H9 (cell line): ENCODE data around the gene TLDC2. TPM values are rescaled to one million over a fixed set of nuclear protein-coding genes. Genes with fewer than 3 reads are reported as not detected.

ENCODE experiments used
- DNase-seq: peaks from one replicate; pipeline ENCODE4 v3.0.0-alpha.2; 2017
- H2AFZ ChIP-seq: one replicate; pipeline ENCODE4 v1.6.1; 2013; ENCODE audit warnings: mild to moderate bottlenecking, low read length, control low read depth, moderate library complexity
- H2AK5ac ChIP-seq: 2 replicates; pipeline ENCODE4 v1.6.1; 2013; ENCODE audit warnings: low read length, control low read depth, mixed read lengths; ENCODE audit not compliant: insufficient read length
- H2BK120ac ChIP-seq: one replicate; pipeline ENCODE4 v1.6.1; 2013; ENCODE audit warnings: low read depth, mild to moderate bottlenecking, low read length, control low read depth, inconsistent platforms; ENCODE audit not compliant: poor library complexity, severe bottlenecking
- H2BK12ac ChIP-seq: 2 replicates; pipeline ENCODE4 v1.6.1; 2013; ENCODE audit warnings: low read length, control low read depth, mixed read lengths, low read depth; ENCODE audit not compliant: insufficient read length
- H2BK15ac ChIP-seq: 2 replicates; pipeline ENCODE4 v1.6.1; 2013; ENCODE audit warnings: low read depth, low read length, control low read depth
- H2BK20ac ChIP-seq: one replicate; pipeline ENCODE4 v1.6.1; 2013; ENCODE audit warnings: low read depth, mild to moderate bottlenecking, low read length, control low read depth, inconsistent platforms; ENCODE audit not compliant: poor library complexity, severe bottlenecking
- H2BK5ac ChIP-seq: 2 replicates; pipeline ENCODE4 v1.6.1; 2013; ENCODE audit warnings: low read length, control low read depth, mixed read lengths; ENCODE audit not compliant: insufficient read length
- H3K14ac ChIP-seq: 2 replicates; pipeline ENCODE4 v1.6.1; 2013; ENCODE audit warnings: low read length, control low read depth; ENCODE audit not compliant: insufficient read depth
- H3K18ac ChIP-seq: 2 replicates; pipeline ENCODE4 v1.6.1; 2013; ENCODE audit warnings: low read depth, mild to moderate bottlenecking, mixed read lengths, low read length, control low read depth; ENCODE audit not compliant: insufficient read length
- H3K23ac ChIP-seq: 2 replicates; pipeline ENCODE4 v1.6.1; 2013; ENCODE audit warnings: low read length, control low read depth, mixed read lengths, low read depth; ENCODE audit not compliant: insufficient read length
- H3K23me2 ChIP-seq: 2 replicates; pipeline ENCODE4 v1.6.1; 2013; ENCODE audit warnings: low read depth, mild to moderate bottlenecking, mixed read lengths, low read length, control low read depth; ENCODE audit not compliant: insufficient read length, poor library complexity, severe bottlenecking
- H3K27ac ChIP-seq: 2 replicates; pipeline ENCODE4 v1.5.1; 2013; ENCODE audit warnings: low read length, control low read depth, mixed read lengths, low read depth; ENCODE audit not compliant: insufficient read length
- H3K27me3 ChIP-seq: 2 replicates; pipeline ENCODE4 v1.6.1; 2013; ENCODE audit warnings: low read length, control low read depth, inconsistent platforms; ENCODE audit not compliant: insufficient read depth
- H3K4ac ChIP-seq: 2 replicates; pipeline ENCODE4 v1.6.1; 2013; ENCODE audit warnings: low read depth, mild to moderate bottlenecking, control low read depth, inconsistent platforms, low read length, moderate library complexity
- H3K4me1 ChIP-seq: 2 replicates; pipeline ENCODE4 v1.6.1; 2013; ENCODE audit warnings: low read length, control low read depth, inconsistent platforms; ENCODE audit not compliant: insufficient read depth
- H3K4me2 ChIP-seq: 2 replicates; pipeline ENCODE4 v1.6.1; 2013; ENCODE audit warnings: low read length, control low read depth, mixed read lengths; ENCODE audit not compliant: insufficient read length, insufficient read depth
- H3K56ac ChIP-seq: 2 replicates; pipeline ENCODE4 v1.6.1; 2013; ENCODE audit warnings: low read depth, mild to moderate bottlenecking, mixed read lengths, low read length, control low read depth; ENCODE audit not compliant: insufficient read length
- H3K79me1 ChIP-seq: 2 replicates; pipeline ENCODE4 v1.6.1; 2013; ENCODE audit warnings: low read depth, mild to moderate bottlenecking, moderate library complexity, low read length, control low read depth, inconsistent platforms; ENCODE audit not compliant: insufficient read depth, poor library complexity, severe bottlenecking
- H3K79me2 ChIP-seq: 2 replicates; pipeline ENCODE4 v1.6.1; 2013; ENCODE audit warnings: low read length, control low read depth, inconsistent platforms; ENCODE audit not compliant: insufficient read depth
- H3K9ac ChIP-seq: 2 replicates; pipeline ENCODE4 v1.6.1; 2013; ENCODE audit warnings: low read length, control low read depth, mixed read lengths; ENCODE audit not compliant: insufficient read length; ENCODE audit errors: extremely low read depth
- H3K9me3 ChIP-seq: one replicate; pipeline ENCODE4 v1.6.1; 2013; ENCODE audit warnings: low read depth, low read length, inconsistent platforms; ENCODE audit not compliant: control insufficient read depth
- H3T11ph ChIP-seq: one replicate; pipeline ENCODE4 v1.6.1; 2013; ENCODE audit warnings: mild to moderate bottlenecking, low read length, control low read depth, inconsistent platforms
- H4K20me1 ChIP-seq: one replicate; pipeline ENCODE4 v1.6.1; 2013; ENCODE audit not compliant: control insufficient read depth, insufficient read length, insufficient read depth
- H4K5ac ChIP-seq: 2 replicates; pipeline ENCODE4 v1.6.1; 2013; ENCODE audit warnings: low read depth, mild to moderate bottlenecking, mixed read lengths, low read length, control low read depth; ENCODE audit not compliant: insufficient read length
- H4K8ac ChIP-seq: replicated peaks from 2 replicates; pipeline ENCODE4 v1.6.1; 2013; ENCODE audit warnings: low read length, control low read depth, mixed read lengths, low read depth; ENCODE audit not compliant: insufficient read length
- H4K91ac ChIP-seq: 2 replicates; pipeline ENCODE4 v1.6.1; 2013; ENCODE audit warnings: low read depth, mild to moderate bottlenecking, moderate library complexity, mixed read lengths, low read length, control low read depth; ENCODE audit not compliant: insufficient read length
- H3K27ac Mint-ChIP-seq, 3 experiments: 2 replicates in 2 of 3; 3 replicates in 1 of 3; pipeline ENCODE4 v1.8.0; 2020 to 2021; ENCODE audit warnings: mixed read lengths in 3 of 3, mild to moderate bottlenecking in 1 of 3, moderate library complexity in 1 of 3
- H3K27me3 Mint-ChIP-seq: 2 replicates; pipeline ENCODE4 v1.8.0; 2021; ENCODE audit warnings: low read depth, mild to moderate bottlenecking, moderate library complexity, mixed read lengths
- H3K36me3 Mint-ChIP-seq, 3 experiments: 2 replicates in 2 of 3; 3 replicates in 1 of 3; pipeline ENCODE4 v1.8.0; 2020 to 2021; ENCODE audit warnings: low read depth in 3 of 3, mixed read lengths in 3 of 3; ENCODE audit not compliant: insufficient read depth in 1 of 3
- H3K4me1 Mint-ChIP-seq, 2 experiments: 2 replicates each; pipeline ENCODE4 v1.8.0; 2020; ENCODE audit warnings: mixed read lengths in 2 of 2
- H3K4me3 Mint-ChIP-seq, 2 experiments: 2 replicates in 1 of 2; 3 replicates in 1 of 2; pipeline ENCODE4 v1.8.0; 2020 to 2021; ENCODE audit warnings: mild to moderate bottlenecking in 2 of 2, mixed read lengths in 2 of 2, moderate library complexity in 1 of 2
- H3K9me3 Mint-ChIP-seq, 2 experiments: 2 replicates in 1 of 2; 3 replicates in 1 of 2; pipeline ENCODE4 v1.8.0; 2020; ENCODE audit warnings: mild to moderate bottlenecking in 2 of 2, mixed read lengths in 2 of 2, moderate library complexity in 1 of 2
- CTCF ChIP-seq: fragments of 200-600 bp; sonication (generic); conservative IDR thresholded peaks from 3 replicates; pipeline ENCODE4 v1.8.0; 2021; ENCODE audit warnings: antibody characterized with exemption, mild to moderate bottlenecking
- WGBS: extraction: QIAGEN DNeasy Blood & Tissue Kit; methylation state at CpG from one replicate; pipeline ENCODE4 v1.1.7; 2013; ENCODE audit warnings: missing lambda C conversion rate, low lambda C conversion rate, mixed read lengths; ENCODE audit not compliant: insufficient read length; ENCODE audit errors: extremely low coverage; 5-methylcytosine and 5-hydroxymethylcytosine counted together
- total RNA-seq: library from RNA; stranded (reverse); gene quantifications from 2 replicates; pipeline ENCODE4 v1.2.1, GENCODE V29; 2021

The TLDC2 gene
- total RNA-seq, 1 experiment from 2014 or later, result 0.11 TPM

- Histone ChIP-seq H3K27ac (no peak overlapping the region), H3K9me3 (no peaks in the 10 kb centered on the region), H3T11ph (no peak overlapping the region), H2AK5ac (no peak overlapping the region), H2BK20ac (no peak overlapping the region), H3K4me2 (no peak overlapping the region), H3K79me2 (no peaks in the 10 kb centered on the region), H2AFZ (no peak overlapping the region), H4K8ac (no peak overlapping the region), H3K18ac (no peak overlapping the region), H3K79me1 (no peaks in the 10 kb centered on the region), H3K9ac (no peak overlapping the region), H3K23ac (no peak overlapping the region), H4K5ac (no peak overlapping the region), H2BK15ac (no peak overlapping the region), H3K4me1 (no peaks in the 10 kb centered on the region), H3K4ac (no peak overlapping the region), H3K56ac (no peak overlapping the region), H3K27me3 (no peaks in the 10 kb centered on the region), H2BK5ac (no peak overlapping the region), H2BK120ac (no peak overlapping the region), H2BK12ac (no peak overlapping the region), H3K23me2 (no peaks in the 10 kb centered on the region), H3K14ac (no peak overlapping the region), H4K20me1 (no peaks in the 10 kb centered on the region), H4K91ac (no peak overlapping the region)
- H3K9me3 Mint-ChIP-seq, result no peaks in the 10 kb centered on the region
- no peak overlapping the region for H3K4me3 Mint-ChIP-seq
- H3K27me3 Mint-ChIP-seq, result peaks cover 6% of the 10 kb centered on the region
- H3K36me3 Mint-ChIP-seq, result peaks cover 0 to 10% (median 8%) of the 10 kb centered on the region in 3 experiments
- WGBS, result no CpG with 5 or more reads among the region's 17 CpGs
- DNase-seq, result no peak
- TF ChIP-seq CTCF, result no peak
- peak overlapping the region in 1 of 3 experiments; percentile 0; a peak in 1 of 7 replicates for H3K27ac Mint-ChIP-seq
- peaks cover 48 to 54% of the 10 kb centered on the region in 2 experiments for H3K4me1 Mint-ChIP-seq
Measured at GRCh38 chr20:36856691-36857635, 19.0 kb upstream of the TLDC2 start.
